GM18505 (cell line): ENCODE data around the gene CTNNA3.

Experiments used
- ATAC-seq: cut with Tn5 transposase; IDR thresholded peaks from one replicate; pipeline ENCODE4 v1.9.1; 2021; ENCODE audit not compliant: unreplicated experiment
- POLR2A ChIP-seq: IDR thresholded peaks from 4 replicates; pipeline ENCODE4 v1.6.1; 2011; ENCODE audit warnings: borderline replicate concordance; ENCODE audit not compliant: insufficient read depth, insufficient read length; ENCODE audit errors: extremely low read depth

CTNNA3 gene

GRCh38 chr10:66760941-66761340 lies 935.1 kb downstream of the CTNNA3 start:
- no peak for ATAC-seq
- TF ChIP-seq POLR2A: no peak

GRCh38 chr10:66755474-66755873 lies 940.5 kb downstream of the CTNNA3 start:
- ATAC-seq: no peak
- TF ChIP-seq POLR2A: no peak

- TF ChIP-seq POLR2A: no peak
- no peak for ATAC-seq
These were observed 943.3 kb downstream of the CTNNA3 start for GRCh38 chr10:66752714-66753113.

- no peak for TF ChIP-seq POLR2A
- no peak for ATAC-seq
These were observed 947.8 kb downstream of the CTNNA3 start for GRCh38 chr10:66748217-66748616.

- ATAC-seq: no peak
- TF ChIP-seq POLR2A: no peak
These were observed 948.5 kb downstream of the CTNNA3 start for GRCh38 chr10:66747451-66747850.

- no peak for ATAC-seq
- TF ChIP-seq POLR2A: no peak
These were observed 949.3 kb downstream of the CTNNA3 start for GRCh38 chr10:66746711-66747110.

- ATAC-seq: no peak
- no peak for TF ChIP-seq POLR2A
These were observed 949.7 kb downstream of the CTNNA3 start for GRCh38 chr10:66746246-66746645.

- TF ChIP-seq POLR2A: no peak
- no peak for ATAC-seq
These were observed 951.1 kb downstream of the CTNNA3 start for GRCh38 chr10:66744915-66745314.

- no peak for ATAC-seq
- no peak for TF ChIP-seq POLR2A
These were observed 958.8 kb downstream of the CTNNA3 start for GRCh38 chr10:66737241-66737640.

GRCh38 chr10:66723608-66724400 lies 972.2 kb downstream of the CTNNA3 start:
- ATAC-seq: no peak
- TF ChIP-seq POLR2A: no peak

GRCh38 chr10:66719483-66719882 lies 976.5 kb downstream of the CTNNA3 start:
- no peak for ATAC-seq

GRCh38 chr10:66717231-66717981 lies 978.6 kb downstream of the CTNNA3 start:
- ATAC-seq: no peak
- no peak for TF ChIP-seq POLR2A

More at GRCh38 chr10:66719483-66719882, 976.5 kb downstream of the CTNNA3 start:
- no peak for TF ChIP-seq POLR2A

GRCh38 chr10:66714741-66715140 lies 981.3 kb downstream of the CTNNA3 start:
- ATAC-seq: no peak
- TF ChIP-seq POLR2A: no peak

GRCh38 chr10:66713387-66713786 lies 982.6 kb downstream of the CTNNA3 start:
- no peak for TF ChIP-seq POLR2A
- no peak for ATAC-seq

GRCh38 chr10:66698069-66698468 lies 997.9 kb downstream of the CTNNA3 start:
- no peak for ATAC-seq
- no peak for TF ChIP-seq POLR2A

GRCh38 chr10:66695046-66695445 lies 1000.9 kb downstream of the CTNNA3 start:
- no peak for ATAC-seq
- no peak for TF ChIP-seq POLR2A
